ENCODE data around the gene CIAO1.

CIAO1 gene

GRCh38 chr2:96301865-96302264, 35.8 kb downstream of the CIAO1 start:
- peak overlapping the region in 1 of 3 experiments; percentile 63 for H3K4me3 Mint-ChIP-seq
- no peaks in the 10 kb centered on the region for H3K9me3 Mint-ChIP-seq
- H3K27me3 Mint-ChIP-seq (ENCODE audit: low read depth): no peaks in the 10 kb centered on the region
- peaks cover 73% of the 10 kb centered on the region for H3K36me3 Mint-ChIP-seq (ENCODE audit: low read depth)
- H3K27ac Mint-ChIP-seq: no peak overlapping the region
- H3K4me1 Mint-ChIP-seq: peaks cover 39% of the 10 kb centered on the region
- no peak for TF ChIP-seq CTCF (IDR thresholded peaks at IDR 0.05; ENCODE audit: unreplicated experiment in 3 of 3)

- Mint-ChIP-seq H3K4me1 (peaks cover 39% of the 10 kb centered on the region), H3K27me3 (ENCODE audit: low read depth) (no peaks in the 10 kb centered on the region)
These were observed 38.6 kb downstream of the CIAO1 start for GRCh38 chr2:96304606-96305005.

GRCh38 chr2:96305091-96305978, 39.3 kb downstream of the CIAO1 start, which contains the start of gene SNRNP200:
Gene SNRNP200 (minus strand): TSS chr2:96305546. CDS start chr2:96305437, 109 bp downstream.
- H3K4me3 Mint-ChIP-seq: peak within 1 kb of the TSS; percentile 100
- peak within 1 kb of the TSS; percentile 97 to 99 (median 99) for H3K27ac Mint-ChIP-seq
- H3K27me3 Mint-ChIP-seq (ENCODE audit: low read depth): peaks cover 5% of the 10 kb centered on the region
- peaks cover 39% of the 10 kb centered on the region for H3K4me1 Mint-ChIP-seq
- H3K9me3 Mint-ChIP-seq: no peaks in the 10 kb centered on the region
- TF ChIP-seq CTCF (IDR thresholded peaks at IDR 0.05; ENCODE audit: unreplicated experiment in 3 of 3): no peak
- peaks cover 43% of the 10 kb centered on the region for H3K36me3 Mint-ChIP-seq (ENCODE audit: low read depth)

More at GRCh38 chr2:96304606-96305005, 38.6 kb downstream of the CIAO1 start:
- H3K27ac Mint-ChIP-seq: peak overlapping the region; percentile 97 to 99 (median 99)
- H3K36me3 Mint-ChIP-seq (ENCODE audit: low read depth): peaks cover 46% of the 10 kb centered on the region
- H3K4me3 Mint-ChIP-seq: peak overlapping the region; percentile 100
- H3K9me3 Mint-ChIP-seq: no peaks in the 10 kb centered on the region
- TF ChIP-seq CTCF (IDR thresholded peaks at IDR 0.05; ENCODE audit: unreplicated experiment in 3 of 3): no peak

- Mint-ChIP-seq H3K27me3 (ENCODE audit: low read depth) (peaks cover 5% of the 10 kb centered on the region), H3K4me1 (peaks cover 39% of the 10 kb centered on the region), H3K4me3 (peak overlapping the region; percentile 100), H3K9me3 (no peaks in the 10 kb centered on the region), H3K27ac (peak overlapping the region; percentile 97 to 99 (median 99)), H3K36me3 (ENCODE audit: low read depth) (peaks cover 40% of the 10 kb centered on the region)
- no peak for TF ChIP-seq CTCF (IDR thresholded peaks at IDR 0.05; ENCODE audit: unreplicated experiment in 3 of 3)
These were observed 39.9 kb downstream of the CIAO1 start for GRCh38 chr2:96305979-96306308.

GRCh38 chr2:96306370-96306769, 40.3 kb downstream of the CIAO1 start:
- Mint-ChIP-seq H3K4me1 (peaks cover 39% of the 10 kb centered on the region), H3K36me3 (ENCODE audit: low read depth) (peaks cover 36% of the 10 kb centered on the region), H3K4me3 (peak overlapping the region; percentile 100), H3K27ac (peak overlapping the region; percentile 97 to 99 (median 99)), H3K27me3 (ENCODE audit: low read depth) (peaks cover 5% of the 10 kb centered on the region), H3K9me3 (no peaks in the 10 kb centered on the region)
- TF ChIP-seq CTCF (IDR thresholded peaks at IDR 0.05; ENCODE audit: unreplicated experiment in 3 of 3): no peak

Measured in nephron (organoid).